GM18511 (cell line): ENCODE data around the gene WBP1.
A peak's percentile ranks its signal among the peaks of the same experiment; 100 is the strongest.
"Not testable (repeated sequence)": the region's sequence is repeated elsewhere in the genome, so short reads cannot be mapped to it uniquely, and the experiment has no call there.

Source experiments
- ATAC-seq: cut with Tn5 transposase; IDR thresholded peaks from one replicate; pipeline ENCODE4 v1.9.1; 2021; ENCODE audit warnings: mild to moderate bottlenecking, moderate library complexity; ENCODE audit not compliant: unreplicated experiment

WBP1 gene

DNA sequence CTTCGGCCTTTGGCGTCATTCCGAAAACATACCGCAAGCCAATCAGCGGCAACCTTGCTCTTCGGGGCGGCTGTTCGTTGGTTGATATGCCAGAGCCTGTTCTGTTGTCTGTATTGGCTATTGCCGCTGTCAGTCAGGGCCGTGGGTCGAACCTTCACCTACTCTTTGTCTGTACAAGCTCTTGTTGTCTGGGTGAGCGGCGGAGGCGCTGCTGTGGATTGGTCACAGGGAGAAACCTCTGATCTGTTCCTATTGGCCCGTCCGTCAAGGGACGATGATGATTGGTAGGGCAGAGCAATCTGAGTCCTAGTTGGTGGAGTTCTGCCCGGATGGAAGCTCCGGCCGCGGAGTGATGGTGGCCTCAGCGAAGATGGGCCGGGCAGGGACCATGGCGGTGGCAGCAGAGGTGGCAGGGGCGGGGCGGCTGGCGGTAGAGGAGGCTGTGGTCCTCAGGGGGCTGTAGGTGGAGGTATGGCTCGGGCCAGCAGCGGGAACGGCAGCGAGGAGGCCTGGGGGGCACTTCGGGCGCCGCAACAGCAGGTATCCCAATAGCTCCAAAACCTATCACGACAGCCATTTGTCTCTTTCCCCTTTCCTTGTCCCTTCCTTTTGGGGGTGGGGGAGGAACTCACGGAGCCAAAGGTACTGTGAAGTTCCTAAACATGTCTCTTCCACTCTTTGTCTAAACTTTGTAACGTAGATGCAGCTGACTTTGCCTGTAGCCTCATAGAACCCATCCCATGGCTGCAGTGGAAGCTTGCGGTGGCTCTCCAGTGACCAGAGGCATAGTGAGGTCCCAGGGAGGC is at the start of gene WBP1:
Gene WBP1, plus strand, starts transcription at position 307 of the 806 bp plus-strand sequence. Its CDS starts 165 bp downstream, at position 472.
- peak; percentile 87 for ATAC-seq

DNA sequence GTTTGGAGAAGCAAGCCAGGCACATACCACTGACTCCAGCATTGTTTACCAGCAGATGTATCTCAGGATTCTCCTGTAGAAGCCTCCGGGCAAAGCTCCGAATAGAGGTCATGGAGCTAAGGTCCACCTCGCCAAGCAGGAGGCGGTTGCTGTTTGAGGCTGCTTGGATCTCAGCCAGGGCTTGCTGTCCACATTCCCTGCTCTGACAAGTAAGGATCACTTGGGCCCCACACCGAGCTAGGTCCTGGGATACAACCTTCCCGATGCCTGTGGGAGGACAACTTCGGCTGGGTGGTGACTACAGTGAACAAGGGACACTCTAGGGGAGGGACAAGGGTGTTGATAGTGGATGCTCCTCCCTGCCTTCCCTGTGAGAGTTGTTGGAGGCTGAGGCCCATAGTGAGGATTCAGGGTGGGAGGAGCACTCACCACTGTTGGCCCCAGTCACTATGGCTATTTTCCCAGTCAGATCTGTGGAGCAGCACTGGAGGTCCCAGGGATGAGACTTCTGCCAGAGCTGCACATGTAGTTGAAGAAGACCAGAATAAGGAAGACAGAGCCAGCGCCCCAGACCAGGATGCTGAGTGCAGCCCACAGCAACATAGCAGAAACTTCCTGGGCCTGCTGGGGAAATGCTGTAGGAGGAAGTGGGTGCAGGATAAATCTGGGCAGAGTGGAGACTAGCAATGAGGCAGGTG is 45.1 kb upstream of the WBP1 start:
- no peak for ATAC-seq

DNA sequence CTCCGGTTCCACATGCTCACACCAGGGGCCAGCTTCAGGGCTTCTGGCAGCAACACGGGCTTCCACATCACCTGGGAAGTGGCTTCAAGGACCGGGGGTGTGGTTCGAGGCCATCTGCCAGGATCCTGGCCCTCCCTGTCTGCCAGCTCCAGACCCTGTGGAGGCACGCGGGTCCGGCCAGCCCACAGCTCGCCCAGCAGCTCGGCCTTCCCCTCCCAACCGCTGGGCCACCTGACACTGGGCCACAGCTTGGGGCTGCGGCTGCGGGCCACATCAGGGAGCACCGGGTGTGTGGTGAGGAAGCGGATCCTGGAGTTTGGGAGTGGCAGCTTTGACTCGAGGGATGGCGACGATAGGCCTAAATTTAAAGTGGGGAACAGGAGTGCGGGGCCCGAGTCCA is 43.8 kb upstream of the WBP1 start:
- no peak for ATAC-seq

DNA sequence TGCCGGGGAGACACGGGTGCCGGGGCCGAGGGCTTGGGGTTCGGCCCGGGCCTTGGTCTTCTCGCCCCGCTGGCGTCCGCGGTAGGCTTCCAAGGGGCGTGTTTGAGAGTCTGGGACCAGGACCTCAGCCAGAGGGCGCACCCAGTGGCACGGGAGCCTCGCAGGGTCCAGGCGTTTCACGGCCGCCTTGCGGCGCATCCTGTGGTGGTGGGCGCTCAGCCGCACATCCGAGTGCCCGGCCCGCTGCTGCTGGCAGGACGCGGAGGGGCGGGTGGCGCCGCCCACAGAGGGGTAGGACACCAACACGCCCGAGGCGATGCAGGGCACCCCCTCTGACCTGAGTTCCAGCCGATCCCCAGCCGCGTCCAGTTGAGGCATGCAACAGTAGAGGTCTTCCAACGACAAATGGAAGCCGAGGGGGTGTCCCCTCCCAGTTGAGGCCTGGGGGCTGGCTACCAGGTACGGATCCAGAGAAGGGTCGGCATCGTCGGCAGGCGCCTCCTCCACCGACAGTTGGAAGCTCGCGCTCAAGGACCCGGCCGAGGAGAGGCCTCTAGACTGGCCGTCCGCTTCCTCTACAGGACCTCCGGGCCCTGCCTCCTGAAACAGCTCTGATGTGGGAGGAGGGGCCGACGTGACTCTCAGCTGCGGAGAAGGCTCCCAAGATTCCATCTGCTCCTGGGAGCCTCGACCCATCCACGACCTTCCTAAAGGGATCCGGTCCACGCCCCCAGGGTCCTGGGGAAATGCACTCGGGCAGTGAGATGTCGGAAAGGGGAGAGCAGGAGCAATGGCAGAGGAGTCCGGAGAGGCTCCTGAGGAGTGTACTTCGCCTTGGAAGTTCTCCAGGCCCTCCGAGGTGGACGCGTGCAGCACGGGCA is 43.1 kb upstream of the WBP1 start:
- ATAC-seq, result no peak

DNA sequence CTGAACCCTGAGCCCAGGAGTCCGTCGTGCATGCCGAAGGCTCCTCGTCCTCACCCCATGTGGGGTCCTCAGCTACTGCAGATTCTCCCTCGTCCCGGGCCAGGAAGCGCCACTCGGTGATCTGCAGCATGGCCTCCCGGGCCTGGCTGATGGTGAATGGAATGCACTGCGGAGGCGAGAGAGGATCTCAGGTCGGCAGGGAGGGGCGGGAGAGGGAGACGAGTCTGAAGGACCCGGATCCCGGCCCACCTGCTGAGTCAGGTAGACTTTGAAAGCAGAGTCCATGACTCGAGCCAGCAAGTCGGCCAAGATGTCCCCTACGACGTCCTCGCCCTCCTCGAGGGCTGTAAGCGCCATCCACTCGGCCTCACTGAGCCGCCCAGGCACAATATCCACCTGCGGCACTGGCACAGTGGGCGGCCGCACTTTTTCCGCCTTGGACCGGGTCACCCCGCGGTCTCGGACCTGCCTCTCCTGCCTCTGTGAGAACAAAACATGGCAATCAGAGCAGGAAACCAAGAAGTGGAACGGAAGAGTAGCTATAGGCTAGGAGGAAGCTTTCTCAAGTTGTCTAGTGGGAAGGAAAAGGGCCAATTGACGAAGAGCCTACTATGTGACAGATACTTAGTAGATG is 42.4 kb upstream of the WBP1 start:
- no peak for ATAC-seq

DNA sequence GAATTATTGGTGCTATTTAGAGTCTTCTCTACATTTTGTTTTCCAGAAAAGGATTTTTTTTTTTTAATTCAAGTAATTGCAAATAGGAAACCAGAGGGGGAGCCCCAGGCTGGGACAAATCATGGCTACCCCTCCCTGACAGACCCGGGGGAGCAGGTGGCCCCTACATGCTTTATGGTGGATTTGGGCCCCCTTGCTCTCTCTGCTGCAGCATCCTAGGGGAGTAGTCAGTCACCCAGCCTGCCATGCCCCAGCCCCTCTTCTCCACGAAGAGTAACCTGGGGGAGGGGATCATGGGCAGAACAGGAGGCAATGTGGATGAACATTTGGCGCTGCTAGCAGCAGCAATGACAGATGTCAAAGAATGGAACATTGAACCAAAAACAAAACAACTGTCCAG is 41.5 kb upstream of the WBP1 start:
- no peak for ATAC-seq

DNA sequence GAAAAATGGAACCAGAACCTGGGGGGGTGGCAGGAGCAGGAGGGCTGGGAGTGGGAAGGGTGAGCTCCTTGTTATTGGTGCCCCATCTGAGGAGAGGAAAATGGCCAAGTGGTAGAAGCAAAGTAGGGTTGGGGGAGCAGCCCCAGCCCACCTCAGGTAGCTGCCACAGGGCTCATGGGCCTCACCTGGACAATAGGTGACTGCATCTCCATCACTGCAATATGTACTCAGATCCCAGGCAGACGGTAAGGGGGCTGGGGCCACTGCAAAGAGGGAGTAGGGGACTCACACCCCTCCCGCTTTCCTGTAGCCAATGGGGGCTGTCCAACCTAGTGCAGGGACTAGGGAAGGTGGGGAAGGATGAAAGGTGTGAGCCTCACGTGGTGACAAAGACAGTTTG is 41.0 kb upstream of the WBP1 start:
- ATAC-seq, result no peak

DNA sequence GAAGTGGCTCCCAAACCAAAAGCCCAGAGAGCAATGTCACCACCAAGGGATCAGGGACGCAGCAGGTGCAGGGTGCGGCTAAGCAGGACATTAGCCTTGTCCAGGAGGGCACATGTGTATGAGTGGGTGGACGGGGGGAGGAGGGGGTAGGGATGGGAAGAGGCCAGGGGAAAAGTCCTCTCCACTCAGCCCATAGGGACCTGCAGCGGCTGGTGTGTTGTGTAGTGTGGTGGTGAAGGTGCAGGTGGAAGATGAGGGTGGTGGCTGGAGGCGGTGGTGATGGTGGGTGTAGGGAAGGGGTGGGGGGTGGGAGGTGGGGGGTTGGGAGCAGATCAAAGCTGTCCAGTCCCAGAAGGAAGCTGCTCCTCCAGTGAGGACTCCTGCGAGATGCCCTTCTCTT is 40.5 kb upstream of the WBP1 start:
- ATAC-seq, result no peak

DNA sequence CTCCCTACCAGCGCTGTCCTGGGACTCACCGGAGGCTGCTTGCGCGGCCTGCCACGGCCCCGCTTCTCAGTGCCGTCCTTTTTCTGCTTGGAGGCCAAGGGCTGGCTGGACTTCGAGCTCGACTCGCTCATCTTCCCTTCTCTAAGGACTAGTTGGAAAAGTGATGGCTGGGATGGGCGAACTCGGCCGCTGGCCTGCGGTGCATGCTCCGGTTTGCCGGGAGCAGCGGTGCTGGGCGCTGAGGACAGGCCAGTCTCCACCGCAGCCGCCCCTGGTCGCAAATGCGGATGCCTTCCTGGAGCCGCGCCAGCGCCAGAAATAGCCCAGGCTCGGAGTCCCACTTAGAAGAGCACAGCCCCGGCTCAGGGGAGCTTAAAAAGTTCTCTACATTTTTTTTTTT is 39.9 kb upstream of the WBP1 start:
- no peak for ATAC-seq

DNA sequence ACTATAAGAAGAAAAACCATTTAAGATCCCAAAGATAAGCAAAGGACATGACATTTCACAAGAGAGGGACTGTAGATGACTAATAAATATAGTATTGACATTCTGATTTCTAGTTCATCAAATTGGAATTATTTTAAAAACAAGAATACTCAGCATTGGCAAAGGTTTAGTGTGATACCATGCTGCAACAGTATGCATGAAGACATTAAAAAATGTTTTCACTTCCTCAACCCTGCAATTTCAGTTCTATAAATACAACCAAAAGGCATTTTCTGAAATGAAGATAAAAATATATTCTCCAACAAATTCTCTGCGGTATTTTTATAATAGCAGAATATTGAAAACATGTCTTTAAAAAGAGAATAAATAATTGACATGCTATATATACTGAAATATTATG is 38.9 kb upstream of the WBP1 start:
- no peak for ATAC-seq

DNA sequence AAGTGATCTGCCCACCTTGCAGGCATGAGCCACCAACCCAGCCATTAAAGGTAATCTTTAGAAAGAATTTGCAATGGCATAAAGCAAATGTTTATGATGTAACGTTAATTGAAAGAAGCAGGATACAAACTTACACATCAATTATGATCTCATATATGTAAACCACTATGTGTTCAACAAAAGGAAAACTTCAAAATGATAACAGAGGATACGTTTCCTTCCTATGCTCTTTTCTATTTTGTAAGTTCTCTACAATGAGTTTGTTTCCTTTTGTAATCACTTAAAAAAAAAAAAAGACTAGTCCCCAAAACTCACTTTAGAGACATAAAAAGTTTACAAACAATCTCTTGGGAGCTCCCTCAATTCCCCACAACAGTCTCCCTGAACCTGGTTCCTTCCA is 38.2 kb upstream of the WBP1 start:
- no peak for ATAC-seq

DNA sequence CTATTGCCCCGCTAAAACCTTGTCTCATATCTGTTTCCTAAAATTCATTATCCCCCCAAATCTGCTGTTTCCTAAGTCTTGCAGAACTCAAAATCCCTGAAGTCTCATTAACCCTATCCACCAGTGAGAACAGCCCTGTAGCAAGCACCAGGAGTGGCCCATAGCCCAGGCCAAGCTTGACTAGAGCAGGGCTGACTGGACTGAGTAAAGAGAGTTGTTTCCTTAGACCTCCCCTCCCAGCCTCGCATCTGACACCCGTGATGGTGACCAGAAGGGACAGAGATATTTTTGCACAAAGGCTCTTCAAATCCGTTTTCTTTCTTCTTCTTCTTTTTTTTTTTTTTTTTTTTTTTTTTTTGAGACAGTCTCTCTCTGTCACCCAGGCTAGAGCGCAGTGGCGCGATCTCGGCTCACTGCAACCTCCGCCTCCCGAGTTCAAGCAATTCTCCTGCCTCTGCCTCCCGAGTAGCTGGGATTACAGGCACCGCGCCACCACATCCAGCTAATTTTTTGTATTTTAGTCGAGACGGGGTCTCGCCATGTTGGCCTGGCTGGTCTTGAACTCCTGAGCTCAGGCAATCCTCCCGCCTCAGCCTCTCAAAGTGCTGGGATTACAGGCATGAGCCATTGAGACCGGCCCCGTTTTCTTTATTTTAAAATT is 37.7 kb upstream of the WBP1 start:
- not testable (repeated sequence) for ATAC-seq

DNA sequence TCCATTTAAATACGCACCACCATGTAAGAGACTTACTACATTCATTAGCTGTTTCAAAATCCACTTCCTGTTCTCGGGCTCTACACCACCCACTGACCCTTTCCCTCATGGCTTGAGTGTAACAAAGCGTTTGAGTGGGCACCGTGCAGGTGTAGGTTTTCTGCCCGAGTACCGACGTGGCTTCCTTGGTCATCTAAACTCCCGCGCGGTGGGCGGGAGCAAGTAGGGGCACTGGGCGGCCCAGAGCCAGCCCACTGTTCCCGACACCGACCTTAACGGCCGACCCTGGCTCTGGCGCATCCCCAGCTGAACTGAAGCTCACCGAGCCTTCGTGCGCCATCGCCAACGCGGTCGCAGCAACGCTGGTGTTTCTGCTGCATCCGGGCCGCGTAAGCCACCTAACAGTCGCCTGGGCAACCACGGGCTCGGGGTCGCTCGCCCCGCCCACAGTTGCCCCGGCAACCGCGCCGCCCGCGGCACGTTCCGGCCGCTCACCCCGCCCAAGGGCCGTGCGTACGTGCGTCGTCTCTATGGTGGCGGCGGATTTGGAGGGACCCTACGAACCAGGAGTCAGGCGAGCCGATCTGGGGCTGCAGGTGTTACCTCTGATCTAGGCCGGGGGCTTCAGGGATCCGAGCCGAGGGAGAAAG is 36.9 kb upstream of the WBP1 start, which contains the start of the genes C2orf81 and WDR54:
Gene C2orf81, minus strand, starts transcription at position 399 of the 650 bp plus-strand sequence. Its CDS starts 59 bp downstream, at position 340.
Gene WDR54, plus strand, starts transcription at position 510 of the 650 bp plus-strand sequence. CDS start 424 bp downstream, outside the sequence.
- peak; percentile 94 for ATAC-seq

DNA sequence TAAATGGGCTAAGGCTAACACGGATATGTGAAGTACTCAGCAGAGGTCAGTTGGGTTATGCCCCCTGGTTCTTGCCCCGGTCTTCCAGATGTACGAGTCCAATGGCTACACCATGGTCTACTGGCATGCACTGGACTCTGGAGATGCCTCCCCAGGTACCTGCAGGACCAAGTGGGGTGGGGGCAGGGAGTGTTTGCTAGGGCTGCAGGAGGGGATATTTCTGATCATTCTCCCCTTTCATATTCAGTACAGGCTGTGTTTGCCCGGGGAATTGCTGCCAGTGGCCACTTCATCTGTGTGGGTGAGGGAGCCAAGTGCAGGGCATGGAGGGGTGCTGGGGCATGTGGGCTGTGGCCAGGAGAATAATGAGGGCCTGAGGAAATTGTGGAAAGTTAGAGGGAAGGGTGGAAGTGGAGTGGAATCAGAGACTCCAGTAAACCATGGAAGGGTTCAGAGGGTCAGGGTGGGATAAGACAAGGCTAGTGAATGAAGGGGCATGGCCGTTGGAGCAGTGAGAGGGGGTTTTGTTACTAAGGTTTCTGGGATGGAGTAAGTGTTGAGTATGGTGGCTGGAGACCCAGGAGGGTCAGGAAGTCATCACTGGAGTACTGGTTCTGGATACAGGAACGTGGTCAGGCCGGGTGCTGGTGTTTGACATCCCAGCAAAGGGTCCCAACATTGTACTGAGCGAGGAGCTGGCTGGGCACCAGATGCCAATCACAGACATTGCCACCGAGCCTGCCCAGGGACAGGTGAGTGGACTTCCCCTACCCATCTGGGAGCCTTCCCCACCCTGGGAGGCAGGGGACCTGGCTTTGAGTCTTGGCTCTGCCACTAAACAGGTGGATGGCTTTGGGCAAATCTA is 34.8 kb upstream of the WBP1 start:
- no peak for ATAC-seq

DNA sequence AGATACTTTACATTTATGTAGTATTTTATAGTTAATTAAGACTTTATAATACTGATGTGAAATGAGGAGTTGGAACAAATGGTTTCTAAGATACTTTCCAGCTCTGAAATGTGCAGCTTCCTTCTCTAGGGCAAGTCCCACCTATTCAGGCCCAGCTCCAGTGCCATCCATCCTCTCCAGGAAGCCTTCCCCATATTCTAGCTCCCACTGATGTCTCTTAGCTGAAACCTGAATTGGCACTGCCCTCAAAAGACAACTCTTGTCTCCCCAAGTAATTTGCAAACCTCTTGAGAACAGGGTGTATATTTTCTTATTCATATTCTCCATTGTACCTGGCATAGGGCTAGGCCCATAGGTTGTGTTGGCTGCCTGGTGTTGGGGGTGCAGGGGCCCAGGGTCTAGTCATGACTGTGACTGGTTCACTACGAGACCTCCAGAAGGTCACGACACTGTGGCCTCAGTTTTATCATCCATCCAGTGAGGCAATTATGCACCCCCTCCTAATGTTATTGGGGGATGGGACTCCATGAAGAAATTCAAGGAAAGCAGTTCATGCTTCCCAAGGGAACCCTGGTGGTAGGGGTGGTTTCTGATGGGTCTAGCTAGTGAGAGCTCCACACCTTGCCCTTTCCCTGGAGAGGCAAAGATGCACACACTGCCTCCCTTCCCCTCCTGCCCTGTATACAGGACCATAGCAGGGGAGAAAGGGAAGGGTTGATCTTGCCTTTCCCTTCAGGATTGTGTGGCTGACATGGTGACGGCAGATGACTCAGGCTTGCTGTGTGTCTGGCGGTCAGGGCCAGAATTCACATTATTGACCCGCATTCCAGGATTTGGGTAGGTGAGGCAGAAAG is 33.9 kb upstream of the WBP1 start:
- ATAC-seq, result no peak

DNA sequence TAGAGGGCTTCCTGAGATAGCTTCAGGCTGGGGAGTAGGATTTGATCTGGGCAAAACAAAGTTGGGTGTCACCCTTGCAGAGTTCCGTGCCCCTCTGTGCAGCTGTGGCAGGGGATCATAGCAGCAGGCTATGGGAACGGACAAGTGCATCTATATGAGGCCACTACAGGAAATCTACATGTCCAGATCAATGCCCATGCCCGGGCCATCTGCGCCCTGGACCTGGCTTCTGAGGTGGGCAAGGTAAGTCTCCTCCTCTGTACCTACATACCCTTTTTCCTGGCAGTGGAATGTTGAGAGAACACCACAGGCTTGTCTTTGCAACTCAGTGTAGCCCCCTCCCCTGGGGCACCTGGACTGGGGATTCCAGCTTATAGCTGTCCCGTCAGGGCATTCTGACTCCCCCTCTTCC is 33.2 kb upstream of the WBP1 start:
- no peak for ATAC-seq

DNA sequence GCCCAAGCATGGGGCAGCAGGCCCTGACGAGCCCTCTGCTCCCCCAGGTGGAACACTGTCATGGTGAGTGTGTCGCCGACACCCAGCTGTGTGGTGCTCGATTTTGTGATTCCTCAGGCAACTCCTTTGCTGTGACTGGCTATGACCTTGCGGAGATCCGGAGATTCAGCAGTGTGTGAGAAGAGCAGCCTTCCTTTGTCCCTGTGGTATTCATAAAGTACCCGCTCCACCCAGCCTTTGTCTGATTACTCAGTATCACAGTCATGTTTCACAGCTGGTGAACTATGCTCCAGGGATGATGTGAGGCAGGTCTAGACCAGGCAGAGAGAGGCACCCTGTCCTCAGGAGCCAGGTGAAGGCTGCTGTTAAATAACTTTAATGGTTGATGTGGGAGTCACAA is 32.7 kb upstream of the WBP1 start:
- no peak for ATAC-seq
